GM21737 (cell line): Measurements from ENCODE around the gene CAMTA1.
"Not testable (repeated sequence)": the region's sequence is repeated elsewhere in the genome, so short reads cannot be mapped to it uniquely, and the experiment has no call there.

ENCODE experiments used
- ATAC-seq: cut with Tn5 transposase; IDR thresholded peaks from one replicate; pipeline ENCODE4 v1.9.1; 2021; ENCODE audit warnings: mild to moderate bottlenecking, moderate library complexity; ENCODE audit not compliant: unreplicated experiment

The CAMTA1 gene

DNA sequence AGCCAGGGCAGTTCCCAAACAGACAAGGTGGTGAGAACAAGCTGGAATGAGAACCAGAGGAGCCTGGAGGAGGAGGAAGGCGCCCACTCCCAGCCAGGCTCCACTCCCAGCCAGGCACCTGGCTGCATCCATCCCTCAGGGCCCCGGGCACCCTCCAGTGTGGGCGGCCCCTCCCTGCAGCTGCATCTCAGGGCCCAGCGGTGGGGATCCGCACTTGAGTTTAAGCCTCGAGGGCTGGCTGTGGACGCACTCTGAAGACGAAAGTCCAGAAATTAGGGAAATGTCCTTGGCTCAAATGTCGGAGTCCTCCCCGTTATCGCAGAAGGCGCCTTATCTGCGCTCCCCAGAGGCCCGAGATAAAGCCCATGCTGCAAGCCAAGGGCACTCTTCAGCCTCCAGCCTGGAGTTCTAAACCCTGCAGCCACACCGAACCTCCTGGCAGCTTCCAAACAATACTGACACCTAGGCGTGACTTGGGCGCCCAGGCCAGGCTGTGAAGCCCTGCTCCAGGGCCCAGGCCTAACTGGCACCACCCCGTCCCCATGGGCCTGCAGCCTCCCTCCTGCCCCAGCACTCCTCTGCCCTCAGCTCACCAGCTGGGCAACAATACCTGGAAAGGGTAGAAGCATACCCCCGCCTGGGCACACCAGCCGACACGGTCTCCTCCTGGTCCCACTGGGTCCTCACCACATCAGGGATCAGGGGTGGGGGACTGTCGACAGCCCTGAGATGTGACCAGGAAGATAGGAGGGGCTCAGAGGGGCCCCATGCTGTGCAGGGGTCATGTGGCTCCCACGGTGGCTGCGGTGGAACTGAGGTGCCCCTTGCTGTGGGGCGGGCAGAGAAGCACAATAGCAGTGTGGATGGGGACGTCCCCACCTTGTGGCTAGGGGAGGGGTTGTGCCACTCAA is 801.0 kb downstream of the CAMTA1 start:
- ATAC-seq, result no peak

- ATAC-seq, result no peak
Measured at GRCh38 chr1:7587108-7587772, 802.0 kb downstream of the CAMTA1 start.

GRCh38 chr1:7587773-7588456 is 802.7 kb downstream of the CAMTA1 start:
- ATAC-seq, result no peak

- ATAC-seq, result no peak
Measured at GRCh38 chr1:7588457-7588827, 803.2 kb downstream of the CAMTA1 start.

- ATAC-seq, result no peak
Measured at GRCh38 chr1:7589080-7589735, 804.0 kb downstream of the CAMTA1 start.

DNA sequence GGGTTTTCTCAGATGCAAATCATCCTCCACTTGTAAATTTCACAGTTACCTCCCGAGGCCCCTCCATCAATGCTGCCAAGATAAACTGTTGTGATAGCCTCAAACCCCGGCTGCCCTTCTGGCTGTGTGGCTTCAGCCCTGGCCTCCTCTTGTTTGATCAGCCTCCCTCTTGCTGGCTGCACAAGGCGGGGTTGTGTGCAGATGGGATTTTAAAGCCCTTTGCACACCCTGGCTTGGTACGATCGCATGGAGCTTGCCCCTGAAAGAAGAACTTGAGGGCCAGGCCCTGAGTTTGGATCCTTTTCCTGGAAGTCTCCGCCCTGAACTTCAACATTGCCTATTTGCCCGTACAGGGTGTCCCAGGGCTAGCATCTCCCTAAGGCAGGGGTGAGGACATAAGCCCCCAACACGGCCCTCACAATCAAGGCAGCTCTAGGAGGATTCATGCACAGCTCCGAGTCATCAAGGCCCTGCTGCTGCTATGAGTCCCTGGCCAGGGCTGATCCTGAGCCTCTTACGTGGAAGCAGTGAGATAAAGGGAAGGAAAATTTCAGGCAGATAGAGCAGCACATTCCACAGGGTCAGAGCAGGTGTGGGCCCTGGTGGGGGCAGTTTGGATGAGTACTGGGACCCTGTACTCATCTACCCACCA is 804.6 kb downstream of the CAMTA1 start:
- no peak for ATAC-seq

DNA sequence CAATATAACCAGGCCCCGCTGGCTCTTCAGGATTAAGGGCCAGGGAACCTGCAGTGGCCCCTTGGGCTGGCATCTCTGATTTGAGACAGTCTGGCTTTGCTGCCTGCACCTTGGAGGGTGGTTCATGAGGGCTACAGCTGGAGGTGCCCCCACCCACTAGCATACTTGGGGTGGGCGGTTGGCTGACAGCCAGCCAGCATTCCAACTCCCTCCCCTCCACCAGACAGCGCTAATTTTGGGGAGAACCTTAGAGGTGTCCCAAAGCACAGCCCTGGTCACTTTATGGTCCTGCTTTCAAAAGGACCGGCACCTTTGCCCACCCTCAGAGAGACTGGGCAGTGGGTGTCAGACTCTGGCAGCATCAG is 805.2 kb downstream of the CAMTA1 start:
- ATAC-seq, result no peak

GRCh38 chr1:7591565-7591964 is 806.3 kb downstream of the CAMTA1 start:
- ATAC-seq, result no peak

- ATAC-seq, result no peak
Measured at GRCh38 chr1:7592120-7592798, 807.0 kb downstream of the CAMTA1 start.

GRCh38 chr1:7594002-7594713 is 808.9 kb downstream of the CAMTA1 start:
- no peak for ATAC-seq

DNA sequence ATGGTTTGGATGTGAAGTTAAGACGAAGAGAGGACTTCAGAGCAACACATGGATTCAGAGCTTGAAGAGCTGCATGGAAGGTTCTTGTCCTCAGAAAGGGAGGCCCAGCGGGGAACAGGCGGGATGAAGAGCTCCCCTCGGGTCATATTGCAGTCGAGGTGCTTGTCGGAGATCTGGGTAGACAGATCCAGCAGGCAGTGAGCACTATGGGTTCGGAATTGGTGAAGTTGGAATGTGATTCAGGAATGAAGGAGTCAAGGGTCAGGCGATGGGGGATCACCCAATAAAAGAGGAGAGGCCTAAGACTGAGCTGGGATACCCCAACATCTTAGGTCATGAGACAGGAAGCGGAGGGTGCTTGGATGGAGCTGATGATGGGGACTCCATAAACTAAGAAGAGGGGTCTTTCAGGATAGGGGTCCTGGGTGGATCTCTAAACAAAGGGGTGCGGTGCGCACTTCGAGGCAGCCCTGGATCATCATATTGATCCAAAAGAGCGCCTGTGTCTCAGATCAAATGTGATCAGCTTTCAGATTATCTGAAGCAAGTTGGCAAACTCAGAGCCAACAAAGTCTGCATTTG is 809.6 kb downstream of the CAMTA1 start:
- ATAC-seq, result no peak

- ATAC-seq, result no peak
Measured at GRCh38 chr1:7595336-7595735, 810.1 kb downstream of the CAMTA1 start.

GRCh38 chr1:7596126-7596965 is 811.1 kb downstream of the CAMTA1 start:
- ATAC-seq, result no peak

DNA sequence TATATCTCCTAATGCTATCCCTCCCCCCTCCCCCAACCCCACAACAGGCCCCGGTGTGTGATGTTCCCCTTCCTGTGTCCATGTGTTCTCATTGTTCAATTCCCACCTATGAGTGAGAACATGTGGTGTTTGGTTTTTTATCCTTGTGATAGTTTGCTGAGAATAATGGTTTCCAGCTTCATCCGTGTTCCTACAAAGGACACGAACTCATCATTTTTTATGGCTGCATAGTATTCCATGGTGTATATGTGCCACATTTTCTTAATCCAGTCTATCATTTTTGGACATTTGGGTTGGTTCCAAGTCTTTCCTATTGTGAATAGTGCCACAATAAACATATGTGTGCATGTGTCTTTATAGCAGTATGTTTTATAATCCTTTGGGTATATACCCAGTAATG is 812.8 kb downstream of the CAMTA1 start:
- ATAC-seq, result not testable (repeated sequence)

DNA sequence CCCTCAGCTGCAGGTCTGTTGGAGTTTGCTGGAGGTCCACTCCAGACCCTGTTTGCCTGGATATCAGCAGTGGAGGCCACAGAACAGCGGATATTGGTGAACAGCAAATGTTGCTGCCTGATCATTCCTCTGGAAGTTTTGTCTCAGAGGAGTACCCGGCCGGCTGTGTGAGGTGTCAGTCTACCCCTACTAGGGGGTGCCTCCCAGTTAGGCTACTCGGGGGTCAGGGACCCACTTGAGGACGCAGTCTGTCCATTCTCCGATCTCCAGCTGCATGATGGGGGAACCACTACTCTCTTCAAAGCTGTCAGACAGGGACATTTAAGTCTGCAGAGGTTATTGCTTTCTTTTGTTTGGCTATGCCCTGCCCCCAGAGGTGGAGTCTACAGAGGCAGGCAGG is 819.7 kb downstream of the CAMTA1 start:
- not testable (repeated sequence) for ATAC-seq

GRCh38 chr1:7606096-7606495 is 820.8 kb downstream of the CAMTA1 start:
- ATAC-seq, result no peak

GRCh38 chr1:7607097-7607496 is 821.8 kb downstream of the CAMTA1 start:
- ATAC-seq, result no peak

GRCh38 chr1:7608628-7609305 is 823.5 kb downstream of the CAMTA1 start:
- no peak for ATAC-seq
